Motor neuron (in vitro differentiated cells): ENCODE results near the gene KRTAP29-1. TPM values are rescaled to one million over a fixed set of nuclear protein-coding genes. Genes with fewer than 3 reads are reported as not detected.
"Not testable (repeated sequence)": the region's sequence is repeated elsewhere in the genome, so short reads cannot be mapped to it uniquely, and the experiment has no call there.

Experiments
- ATAC-seq, 8 experiments: fragments of 200-7000 bp; cut with Tn5 transposase; replicated peaks in 6 of 8; 2 replicates each; pipeline ENCODE4 v1.8.0; 2021; ENCODE audit warnings: mild to moderate bottlenecking in 8 of 8, moderate library complexity in 8 of 8
- H3K27ac ChIP-seq, 2 donors: fragments of 250-450 bp; sonication (Bioruptor Pico); 2 replicates each; pipeline ENCODE4 v1.9.0; 2021; ENCODE audit warnings: antibody characterized with exemption in 2 of 2, mild to moderate bottlenecking in 2 of 2, moderate library complexity in 1 of 2
- H3K4me1 ChIP-seq, 2 donors: fragments of 250-450 bp; sonication (Bioruptor Pico); replicated peaks in 1 of 2; 2 replicates each; pipeline ENCODE4 v1.6.1; 2021; ENCODE audit warnings: antibody characterized with exemption in 2 of 2, mild to moderate bottlenecking in 2 of 2, moderate library complexity in 1 of 2
- H3K4me3 ChIP-seq, 5 donors: fragments of 250-450 bp; sonication (Bioruptor Pico); 2 replicates each; pipeline ENCODE4 v1.9.0; 2021; ENCODE audit warnings: antibody characterized with exemption in 5 of 5, mild to moderate bottlenecking in 5 of 5, moderate library complexity in 4 of 5
- WGBS, 10 experiments: fragments of 450-650 bp; shearing (Covaris generic); methylation state at CpG; one replicate each; pipeline ENCODE4 v1.0.0; 2022; 5-methylcytosine and 5-hydroxymethylcytosine counted together
- in situ Hi-C, 9 experiments: fragments of 400-800 bp; cut with MboI; loops; one replicate each; pipeline ENCODE4 v1.15.0; 2021; ENCODE audit warnings: low sequenced_read_pairs in 9 of 9, low pct_unique_long_range_greater_than_20kb in 2 of 9; ENCODE audit not compliant: unreplicated experiment in 9 of 9
- total RNA-seq, 8 experiments: library from RNA; unstranded; fragments of 300-600 nt; gene quantifications; 2 replicates each; pipeline versions ENCODE4 v1.2.3 to v1.2.4, GENCODE V29; 2022

KRTAP29-1 gene
- total RNA-seq, 8 experiments from 2014 or later = 0.57 TPM; not detected in 7

- 14 to 93% (median 73%) methylated on average over 1 to 3 of the region's 3 CpGs; no CpG with 5 or more reads in 2 of the 10 experiments for WGBS, 10 experiments
- in situ Hi-C loops = no loop called here
- Histone ChIP-seq H3K4me3 (no peak overlapping the region), H3K27ac (no peak overlapping the region), H3K4me1 (no peaks in the 10 kb centered on the region)
- ATAC-seq = no peak
Measured at GRCh38 chr17:41278176-41278955, 24.3 kb downstream of the KRTAP29-1 start.

- 100% methylated on average over 2 of the region's 3 CpGs; no CpG with 5 or more reads in 9 of the 10 experiments for WGBS, 10 experiments
- in situ Hi-C loops, H3K4me3 ChIP-seq, H3K4me1 ChIP-seq, H3K27ac ChIP-seq, ATAC-seq: not testable (repeated sequence)
Measured at GRCh38 chr17:41275648-41276190, 26.9 kb downstream of the KRTAP29-1 start, which contains the start of gene KRTAP9-7. Gene KRTAP9-7 (plus strand): TSS chr17:41275698. CDS start chr17:41275698, 0 bp downstream.

GRCh38 chr17:41271858-41272257 is 30.8 kb downstream of the KRTAP29-1 start:
- ATAC-seq = no peak
- H3K4me1 ChIP-seq = no peaks in the 10 kb centered on the region
- WGBS, 10 experiments = 0 to 80% (median 38%) methylated on average over 1 of the region's 1 CpG; no CpG with 5 or more reads in 5 of the 10 experiments
- no peak overlapping the region for H3K27ac ChIP-seq
- in situ Hi-C loops = no loop called here
- H3K4me3 ChIP-seq = no peak overlapping the region

- ATAC-seq, H3K4me3 ChIP-seq, H3K4me1 ChIP-seq, H3K27ac ChIP-seq, in situ Hi-C loops: not testable (repeated sequence)
- no CpG with 5 or more reads among the region's 1 CpG for WGBS, 10 experiments
Measured at GRCh38 chr17:41271323-41271722, 31.3 kb downstream of the KRTAP29-1 start.

- no peak for ATAC-seq
- 75 to 100% (median 79%) methylated on average over 1 to 3 of the region's 3 CpGs; no CpG with 5 or more reads in 7 of the 10 experiments for WGBS, 10 experiments
- H3K4me3 ChIP-seq = no peak overlapping the region
- H3K4me1 ChIP-seq = no peaks in the 10 kb centered on the region
- in situ Hi-C loops = no loop called here
- H3K27ac ChIP-seq = no peak overlapping the region
Measured at GRCh38 chr17:41267711-41268110, 34.9 kb downstream of the KRTAP29-1 start.

- in situ Hi-C loops = no loop called here
- Histone ChIP-seq H3K4me3 (no peak within 1 kb of the TSS), H3K4me1 (no peaks in the 10 kb centered on the region), H3K27ac (no peak within 1 kb of the TSS)
- no peak for ATAC-seq
- 20 to 83% (median 40%) methylated on average over 1 to 2 of the region's 2 CpGs; no CpG with 5 or more reads in 1 of the 10 experiments for WGBS, 10 experiments
Measured at GRCh38 chr17:41265078-41265477, 37.6 kb downstream of the KRTAP29-1 start, which contains the start of gene KRTAP9-6. Gene KRTAP9-6 (plus strand): TSS chr17:41265378. CDS start chr17:41265378, 0 bp downstream.

- ATAC-seq = no peak
- no peak overlapping the region for H3K4me3 ChIP-seq
- in situ Hi-C loops = no loop called here
- no peak overlapping the region for H3K27ac ChIP-seq
- WGBS, 10 experiments = 52 to 100% (median 85%) methylated on average over 1 to 3 of the region's 3 CpGs; no CpG with 5 or more reads in 4 of the 10 experiments
- no peaks in the 10 kb centered on the region for H3K4me1 ChIP-seq
Measured at GRCh38 chr17:41264599-41264998, 38.1 kb downstream of the KRTAP29-1 start.

GRCh38 chr17:41263212-41263611 is 39.4 kb downstream of the KRTAP29-1 start:
- 29 to 100% (median 67%) methylated on average over 1 of the region's 2 CpGs; no CpG with 5 or more reads in 3 of the 10 experiments for WGBS, 10 experiments
- in situ Hi-C loops = no loop called here
- Histone ChIP-seq H3K4me3 (no peak overlapping the region), H3K27ac (no peak overlapping the region), H3K4me1 (no peaks in the 10 kb centered on the region)
- ATAC-seq = no peak

- in situ Hi-C loops = no loop called here
- no peak for ATAC-seq
Measured at GRCh38 chr17:41258406-41258805, 44.2 kb downstream of the KRTAP29-1 start.

GRCh38 chr17:41256291-41256685 is 46.4 kb downstream of the KRTAP29-1 start:
- Histone ChIP-seq H3K4me1 (no peaks in the 10 kb centered on the region), H3K4me3 (no peak overlapping the region), H3K27ac (no peak overlapping the region)
- 92 to 100% (median 100%) methylated on average over 1 of the region's 1 CpG; no CpG with 5 or more reads in 7 of the 10 experiments for WGBS, 10 experiments
- ATAC-seq = no peak
- in situ Hi-C loops = no loop called here

More at GRCh38 chr17:41258406-41258805, 44.2 kb downstream of the KRTAP29-1 start:
- Histone ChIP-seq H3K4me1 (no peaks in the 10 kb centered on the region), H3K4me3 (no peak overlapping the region), H3K27ac (no peak overlapping the region)

- ATAC-seq, H3K4me3 ChIP-seq, in situ Hi-C loops, H3K4me1 ChIP-seq, H3K27ac ChIP-seq: not testable (repeated sequence)
- WGBS, 10 experiments = 60 to 100% (median 72%) methylated on average over 1 to 4 of the region's 5 CpGs; no CpG with 5 or more reads in 6 of the 10 experiments
Measured at GRCh38 chr17:41255381-41256290, 47.0 kb downstream of the KRTAP29-1 start, which contains the start of gene KRTAP9-9. Gene KRTAP9-9 (plus strand): TSS chr17:41255384.

GRCh38 chr17:41254861-41255260 is 47.8 kb downstream of the KRTAP29-1 start:
- 0 to 40% methylated on average over 1 of the region's 1 CpG; no CpG with 5 or more reads in 8 of the 10 experiments for WGBS, 10 experiments
- no peaks in the 10 kb centered on the region for H3K4me1 ChIP-seq
- ATAC-seq = no peak
- in situ Hi-C loops = no loop called here
- no peak overlapping the region for H3K4me3 ChIP-seq
- no peak overlapping the region for H3K27ac ChIP-seq
